K562 (cell line): ENCODE measurements around the gene ORAI1. TPM values are rescaled to one million over a fixed set of nuclear protein-coding genes. Genes with fewer than 3 reads are reported as not detected.

ENCODE experiments used
- ATAC-seq: fragments of 200-7000 bp; cut with Tn5 transposase; 3 replicates; pipeline ENCODE4 v1.9.1; 2020; ENCODE audit warnings: moderate library complexity
- BruUV-seq: library from RNA; stranded (reverse); fragments of 400-500 nt; replicated peaks from 2 replicates; lab custom pipeline; 2021; lab: Mats Ljungman, UMichigan
- CTCF ChIA-PET: fragments of 300-600 bp; formaldehyde crosslinking; extraction: SDS; loops from one replicate; lab custom pipeline; 2021; ENCODE audit warnings: low intra/inter-chr PET ratio; lab: Yijun Ruan, JAX
- POLR2A ChIA-PET: fragments of 300-600, 350-650 bp; sonication (Branson Sonifier 250); formaldehyde crosslinking; extraction: SDS; loops from one replicate; lab custom pipeline; 2021; ENCODE audit warnings: antibody characterized with exemption, inconsistent platforms; lab: Yijun Ruan, JAX
- DNase-seq, 4 experiments: peaks; one replicate each; pipeline versions ENCODE4 v3.0.0 to v3.0.0-alpha.2; 2011 to 2018; ENCODE audit warnings: low spot score in 3 of 4, mixed read lengths in 3 of 4; ENCODE audit errors: extremely low read depth in 1 of 4
- FAIRE-seq: peaks from 2 replicates; lab custom pipeline; 2011; peaks lifted over from hg19 to GRCh38; lab: Jason Lieb, UNC
- H2AFZ ChIP-seq: 2 replicates; pipeline ENCODE4 v1.6.0; 2011; ENCODE audit warnings: low read depth, low read length, control low read depth, inconsistent platforms
- H3K27ac ChIP-seq: fragments of 200-600 bp; 3 replicates; pipeline ENCODE4 v1.8.0; 2011; ENCODE audit warnings: low read depth, mild to moderate bottlenecking, control low read depth, inconsistent platforms, low read length, moderate library complexity, mixed read lengths; ENCODE audit errors: extremely low read depth
- H3K27me3 ChIP-seq, 2 experiments: fragments of 300-600 bp in 1 of 2; 2 replicates in 1 of 2; 3 replicates in 1 of 2; pipeline versions ENCODE4 v1.6.0 to v1.8.0; 2011; ENCODE audit warnings: inconsistent platforms in 2 of 2, low read length in 2 of 2, mild to moderate bottlenecking in 1 of 2, mixed read lengths in 1 of 2, moderate library complexity in 1 of 2; ENCODE audit not compliant: control insufficient read depth in 2 of 2, insufficient read depth in 2 of 2
- H3K36me3 ChIP-seq: fragments of 300-600 bp; 3 replicates; pipeline ENCODE4 v1.8.0; 2011; ENCODE audit warnings: mild to moderate bottlenecking, low read length, inconsistent platforms; ENCODE audit not compliant: control insufficient read depth, insufficient read depth
- H3K4me1 ChIP-seq, 2 experiments: fragments of 200-600 bp in 1 of 2; replicated peaks in 1 of 2; 2 replicates in 1 of 2; 3 replicates in 1 of 2; pipeline versions ENCODE4 v1.5.1 to v1.8.0; 2011; ENCODE audit warnings: inconsistent platforms in 2 of 2, low read length in 2 of 2, mild to moderate bottlenecking in 1 of 2, mixed read lengths in 1 of 2, moderate library complexity in 1 of 2; ENCODE audit not compliant: control insufficient read depth in 2 of 2, insufficient read depth in 2 of 2
- H3K4me2 ChIP-seq: 2 replicates; pipeline ENCODE4 v1.6.1; 2011; ENCODE audit warnings: low read length, control low read depth, inconsistent platforms, mixed read lengths; ENCODE audit not compliant: insufficient read depth
- H3K4me3 ChIP-seq: fragments of 200-600 bp; sonication (generic), shearing (Covaris generic); 2 replicates; pipeline ENCODE4 v1.5.1; 2016; ENCODE audit warnings: control low read depth, inconsistent platforms
- H3K79me2 ChIP-seq: fragments of 200-600 bp; 3 replicates; pipeline ENCODE4 v1.8.0; 2011; ENCODE audit warnings: low read length, inconsistent platforms; ENCODE audit not compliant: control insufficient read depth, insufficient read depth
- H3K9ac ChIP-seq, 2 experiments: 2 replicates each; pipeline versions ENCODE4 v1.6.0 to v1.6.1; 2011; ENCODE audit warnings: low read depth in 2 of 2, low read length in 2 of 2, control low read depth in 1 of 2, inconsistent platforms in 1 of 2, mild to moderate bottlenecking in 1 of 2, mixed read lengths in 1 of 2; ENCODE audit not compliant: insufficient read depth in 1 of 2
- H3K9me1 ChIP-seq: one replicate; pipeline ENCODE4 v1.6.0; 2011; ENCODE audit warnings: inconsistent platforms, mild to moderate bottlenecking, low read length, moderate library complexity; ENCODE audit not compliant: control insufficient read depth, insufficient read depth
- H3K9me3 ChIP-seq: replicated peaks from 2 replicates; pipeline ENCODE4 v1.5.1; 2011; ENCODE audit warnings: low read depth, low read length, inconsistent platforms; ENCODE audit not compliant: control insufficient read depth, insufficient read depth
- H4K20me1 ChIP-seq: replicated peaks from 2 replicates; pipeline ENCODE4 v1.6.1; 2011; ENCODE audit warnings: low read length, inconsistent platforms, mixed read lengths; ENCODE audit not compliant: control insufficient read depth, insufficient read depth
- CBX5 ChIP-seq: IDR thresholded peaks from 2 replicates; pipeline ENCODE4 v1.6.1; 2014; ENCODE audit warnings: low read depth, borderline replicate concordance
- FIP1L1 ChIP-seq: fragments of 200-400 bp; formaldehyde crosslinking; IDR thresholded peaks from 2 replicates; pipeline ENCODE4 v1.6.1; 2018; ENCODE audit warnings: mild to moderate bottlenecking, low read depth, low read length; ENCODE audit not compliant: poor library complexity, severe bottlenecking
- MTA1 ChIP-seq: fragments of 450-650 bp; IDR thresholded peaks from 2 replicates; pipeline ENCODE4 v1.6.1; 2017; ENCODE audit warnings: borderline replicate concordance
- NFIC ChIP-seq: fragments of 450-650 bp; IDR thresholded peaks from 2 replicates; pipeline ENCODE4 v1.6.1; 2017; ENCODE audit warnings: mild to moderate bottlenecking, inconsistent platforms
- SMARCE1 ChIP-seq: fragments of 450-650 bp; IDR thresholded peaks from 2 replicates; pipeline ENCODE4 v1.7.1; 2016; ENCODE audit warnings: mild to moderate bottlenecking
- SNRNP70 ChIP-seq: fragments of 200-400 bp; formaldehyde crosslinking; optimal IDR thresholded peaks from 2 replicates; pipeline ENCODE3; 2017; ENCODE audit warnings: low read depth, low read length
- YBX1 ChIP-seq: fragments of 450-650 bp; IDR thresholded peaks from 2 replicates; pipeline ENCODE4 v1.7.1; 2016; ENCODE audit warnings: mild to moderate bottlenecking
- ZKSCAN1 ChIP-seq: fragments of 150-350 bp; IDR thresholded peaks from 2 replicates; pipeline ENCODE4 v1.6.1; 2016; ENCODE audit warnings: low read depth, low read length
- ZNF778 ChIP-seq: fragments of 450-650 bp; formaldehyde crosslinking; IDR thresholded peaks from 2 replicates; pipeline ENCODE4 v1.4.0; 2020; ENCODE audit warnings: mild to moderate bottlenecking, moderate library complexity
- WGBS: fragments of 100-300 bp; shearing (Covaris generic); methylation state at CpG from one replicate; pipeline ENCODE4 v1.1.6; 2016; ENCODE audit warnings: low coverage, mixed read lengths; ENCODE audit not compliant: insufficient coverage; ENCODE audit errors: missing lambda C conversion rate; 5-methylcytosine and 5-hydroxymethylcytosine counted together
- in situ Hi-C: fragments of 300-500 bp; cut with MboI; formaldehyde crosslinking; loops from 4 replicates; pipeline ENCODE4 v1.15.0; 2018; ENCODE audit warnings: inconsistent platforms, mixed read lengths
- intact Hi-C: fragments of 100-400 bp; cut with micrococcal nuclease; formaldehyde crosslinking; loops from 2 replicates; pipeline ENCODE4 v1.14.2; 2022
- polyA plus RNA-seq, 8 experiments: library from polyadenylated mRNA; depleted of rRNA in 4 of 8; stranded (reverse) in 5 of 8; unstranded in 3 of 8; fragments of >200 nt; fragmentation: Nextera tagmentation in 2 of 8; fragmentation: Illumina TruSeq in 1 of 8; extraction: Ambion mirVana in 2 of 8; extraction: Trizol in 1 of 8; gene quantifications; 2 replicates each; pipeline versions ENCODE4 v1.2.1 to v1.2.3, GENCODE V29; 2011 to 2014; ENCODE audit warnings: inconsistent platforms in 1 of 8, missing spikeins in 1 of 8
- total RNA-seq, 7 experiments: library from RNA; depleted of rRNA in 6 of 7; stranded (reverse); fragments of >200 nt in 6 of 7; fragmentation: Illumina TruSeq in 2 of 7; extraction: Trizol in 2 of 7; gene quantifications; 2 replicates each; pipeline versions ENCODE4 v1.2.1 to v1.2.3, GENCODE V29; 2011 to 2021; ENCODE audit warnings: low replicate concordance in 1 of 7
- TF ChIP-seq, protein P1 (sequence below): sonication (generic); formaldehyde crosslinking; IDR thresholded peaks from 2 replicates; pipeline ENCODE4 v1.9.0; 2022; ENCODE audit warnings: mild to moderate bottlenecking, missing genetic modification reagents
- TF ChIP-seq, protein P2 (sequence below): sonication (generic); formaldehyde crosslinking; IDR thresholded peaks from 2 replicates; pipeline ENCODE4 v1.8.0; 2022; ENCODE audit warnings: mild to moderate bottlenecking, missing genetic modification reagents, borderline replicate concordance
- TF ChIP-seq, protein P3 (sequence below): sonication (generic); formaldehyde crosslinking; IDR thresholded peaks from 2 replicates; pipeline ENCODE4 v1.8.0; 2022; ENCODE audit warnings: missing genetic modification reagents, mild to moderate bottlenecking, moderate library complexity, borderline replicate concordance
- TF ChIP-seq, protein P4 (sequence below): IDR thresholded peaks from 2 replicates; pipeline ENCODE4 v1.6.1; 2011; ENCODE audit warnings: borderline replicate concordance, low read depth, mild to moderate bottlenecking, moderate library complexity, low read length; ENCODE audit not compliant: insufficient read depth, poor library complexity, severe bottlenecking
- TF ChIP-seq, protein P5 (sequence below): fragments of 250-450 bp; sonication (Bioruptor Pico); IDR thresholded peaks from 2 replicates; pipeline ENCODE4 v1.8.0; 2021; ENCODE audit warnings: moderate library complexity, mild to moderate bottlenecking, inconsistent platforms

Gene ORAI1
- total and polyA plus RNA-seq, 9 of the 15 experiments (the other 6 are each of a cell fraction or from before 2014, with no cell fraction given): 2.6 to 23.8 (median 9.3) TPM

DNA sequence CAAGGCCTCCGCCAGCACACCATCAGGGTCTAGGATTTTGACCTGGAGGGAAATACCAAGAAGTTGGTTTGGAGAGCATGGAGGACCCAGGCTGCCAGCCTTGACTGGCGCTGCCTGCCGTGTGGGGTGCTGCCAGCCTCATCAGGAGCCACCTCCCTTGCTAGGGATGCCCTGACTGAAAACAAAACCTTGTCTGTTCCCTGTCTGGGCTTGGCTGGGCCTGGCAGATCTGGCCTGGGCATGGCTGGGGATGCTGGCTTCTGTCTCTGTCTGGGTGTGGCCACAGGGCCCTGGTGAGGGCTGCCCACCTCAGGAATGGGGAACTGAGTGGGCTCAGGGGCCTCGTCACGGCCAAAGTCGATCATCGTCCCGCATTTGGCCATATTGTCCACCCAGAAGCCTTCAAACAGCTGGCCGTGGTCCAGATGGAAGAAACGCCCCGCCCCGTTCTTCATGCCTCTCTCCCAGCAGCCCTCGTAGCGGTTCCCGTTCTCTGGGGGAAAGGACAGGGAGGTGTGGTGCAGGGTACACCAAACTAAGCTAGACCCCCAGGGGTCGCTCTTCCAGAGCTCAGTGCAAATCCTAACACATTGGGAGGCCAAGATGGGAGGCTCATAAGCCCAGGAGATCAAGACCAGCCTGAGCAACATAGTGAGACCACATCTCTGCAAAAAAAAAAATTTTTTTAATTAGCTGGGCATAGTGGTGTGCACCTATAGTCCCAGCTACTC is 26.6 kb downstream of the ORAI1 start:
- Histone ChIP-seq H3K36me3 (no peaks in the 10 kb centered on the region), H3K4me2 (no peak overlapping the region), H3K27me3 (no peaks in the 10 kb centered on the region), H3K9me1 (peaks cover 2% of the 10 kb centered on the region), H3K27ac (no peak overlapping the region), H3K4me3 (no peak overlapping the region), H3K4me1 (peaks cover 26 to 34% of the 10 kb centered on the region in 2 experiments), H3K9ac (no peak overlapping the region; a peak in 1 of 4 replicates), H3K9me3 (no peaks in the 10 kb centered on the region; the same call in 1 of the 2 replicates), H3K79me2 (no peaks in the 10 kb centered on the region), H4K20me1 (no peaks in the 10 kb centered on the region), H2AFZ (no peak overlapping the region)
- WGBS: 53% methylated on average over 11 of the region's 16 CpGs
- DNase-seq (peak in 1 of 4 experiments; percentile 13), ATAC-seq (peak; percentile 11; the same call in 1 of the 3 replicates), FAIRE-seq (no peak)
- CTCF ChIA-PET: no interaction called here
- intact Hi-C loops: no loop called here
- no TSS peak for BruUV-seq
- POLR2A ChIA-PET: interaction anchor here (1.2 to 2.4 kb wide), 2 partner anchors 9 to 11 kb away, joined by 4 to 6 read pairs; no protein-coding TSS in a partner anchor
- in situ Hi-C loops: no loop called here
- TF ChIP-seq MTA1 (no peak), ZNF778 (CRISPR knock-in tag) (no peak), ZKSCAN1 (no peak), SNRNP70 (no peak), YBX1 (no peak), SMARCE1 (no peak), CBX5 (no peak), NFIC (peak; percentile 48), FIP1L1 (no peak)
- TF ChIP-seq, protein P1, sequence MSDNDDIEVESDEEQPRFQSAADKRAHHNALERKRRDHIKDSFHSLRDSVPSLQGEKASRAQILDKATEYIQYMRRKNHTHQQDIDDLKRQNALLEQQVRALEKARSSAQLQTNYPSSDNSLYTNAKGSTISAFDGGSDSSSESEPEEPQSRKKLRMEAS: 0 out of 2 replicates have a peak, but pooled peaks have one; percentile 14
- TF ChIP-seq, protein P2, sequence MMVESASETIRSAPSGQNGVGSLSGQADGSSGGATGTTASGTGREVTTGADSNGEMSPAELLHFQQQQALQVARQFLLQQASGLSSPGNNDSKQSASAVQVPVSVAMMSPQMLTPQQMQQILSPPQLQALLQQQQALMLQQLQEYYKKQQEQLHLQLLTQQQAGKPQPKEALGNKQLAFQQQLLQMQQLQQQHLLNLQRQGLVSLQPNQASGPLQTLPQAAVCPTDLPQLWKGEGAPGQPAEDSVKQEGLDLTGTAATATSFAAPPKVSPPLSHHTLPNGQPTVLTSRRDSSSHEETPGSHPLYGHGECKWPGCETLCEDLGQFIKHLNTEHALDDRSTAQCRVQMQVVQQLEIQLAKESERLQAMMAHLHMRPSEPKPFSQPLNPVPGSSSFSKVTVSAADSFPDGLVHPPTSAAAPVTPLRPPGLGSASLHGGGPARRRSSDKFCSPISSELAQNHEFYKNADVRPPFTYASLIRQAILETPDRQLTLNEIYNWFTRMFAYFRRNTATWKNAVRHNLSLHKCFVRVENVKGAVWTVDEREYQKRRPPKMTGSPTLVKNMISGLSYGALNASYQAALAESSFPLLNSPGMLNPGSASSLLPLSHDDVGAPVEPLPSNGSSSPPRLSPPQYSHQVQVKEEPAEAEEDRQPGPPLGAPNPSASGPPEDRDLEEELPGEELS (CRISPR knock-in tag): no peak
- TF ChIP-seq, protein P3, sequence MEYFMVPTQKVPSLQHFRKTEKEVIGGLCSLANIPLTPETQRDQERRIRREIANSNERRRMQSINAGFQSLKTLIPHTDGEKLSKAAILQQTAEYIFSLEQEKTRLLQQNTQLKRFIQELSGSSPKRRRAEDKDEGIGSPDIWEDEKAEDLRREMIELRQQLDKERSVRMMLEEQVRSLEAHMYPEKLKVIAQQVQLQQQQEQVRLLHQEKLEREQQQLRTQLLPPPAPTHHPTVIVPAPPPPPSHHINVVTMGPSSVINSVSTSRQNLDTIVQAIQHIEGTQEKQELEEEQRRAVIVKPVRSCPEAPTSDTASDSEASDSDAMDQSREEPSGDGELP (CRISPR knock-in tag): 0 out of 2 replicates have a peak, but pooled peaks have one; percentile 28
- TF ChIP-seq, protein P4, sequence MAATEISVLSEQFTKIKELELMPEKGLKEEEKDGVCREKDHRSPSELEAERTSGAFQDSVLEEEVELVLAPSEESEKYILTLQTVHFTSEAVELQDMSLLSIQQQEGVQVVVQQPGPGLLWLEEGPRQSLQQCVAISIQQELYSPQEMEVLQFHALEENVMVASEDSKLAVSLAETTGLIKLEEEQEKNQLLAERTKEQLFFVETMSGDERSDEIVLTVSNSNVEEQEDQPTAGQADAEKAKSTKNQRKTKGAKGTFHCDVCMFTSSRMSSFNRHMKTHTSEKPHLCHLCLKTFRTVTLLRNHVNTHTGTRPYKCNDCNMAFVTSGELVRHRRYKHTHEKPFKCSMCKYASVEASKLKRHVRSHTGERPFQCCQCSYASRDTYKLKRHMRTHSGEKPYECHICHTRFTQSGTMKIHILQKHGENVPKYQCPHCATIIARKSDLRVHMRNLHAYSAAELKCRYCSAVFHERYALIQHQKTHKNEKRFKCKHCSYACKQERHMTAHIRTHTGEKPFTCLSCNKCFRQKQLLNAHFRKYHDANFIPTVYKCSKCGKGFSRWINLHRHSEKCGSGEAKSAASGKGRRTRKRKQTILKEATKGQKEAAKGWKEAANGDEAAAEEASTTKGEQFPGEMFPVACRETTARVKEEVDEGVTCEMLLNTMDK: peak; percentile 31
- TF ChIP-seq, protein P5, sequence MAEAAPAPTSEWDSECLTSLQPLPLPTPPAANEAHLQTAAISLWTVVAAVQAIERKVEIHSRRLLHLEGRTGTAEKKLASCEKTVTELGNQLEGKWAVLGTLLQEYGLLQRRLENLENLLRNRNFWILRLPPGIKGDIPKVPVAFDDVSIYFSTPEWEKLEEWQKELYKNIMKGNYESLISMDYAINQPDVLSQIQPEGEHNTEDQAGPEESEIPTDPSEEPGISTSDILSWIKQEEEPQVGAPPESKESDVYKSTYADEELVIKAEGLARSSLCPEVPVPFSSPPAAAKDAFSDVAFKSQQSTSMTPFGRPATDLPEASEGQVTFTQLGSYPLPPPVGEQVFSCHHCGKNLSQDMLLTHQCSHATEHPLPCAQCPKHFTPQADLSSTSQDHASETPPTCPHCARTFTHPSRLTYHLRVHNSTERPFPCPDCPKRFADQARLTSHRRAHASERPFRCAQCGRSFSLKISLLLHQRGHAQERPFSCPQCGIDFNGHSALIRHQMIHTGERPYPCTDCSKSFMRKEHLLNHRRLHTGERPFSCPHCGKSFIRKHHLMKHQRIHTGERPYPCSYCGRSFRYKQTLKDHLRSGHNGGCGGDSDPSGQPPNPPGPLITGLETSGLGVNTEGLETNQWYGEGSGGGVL (CRISPR knock-in tag): no peak
